ENCODE data around the gene NEK6.

- no peak for TF ChIP-seq POLR2A (IDR thresholded peaks at IDR 0.05; ENCODE audit: extremely low read depth, insufficient read length)
- TF ChIP-seq, protein P1, sequence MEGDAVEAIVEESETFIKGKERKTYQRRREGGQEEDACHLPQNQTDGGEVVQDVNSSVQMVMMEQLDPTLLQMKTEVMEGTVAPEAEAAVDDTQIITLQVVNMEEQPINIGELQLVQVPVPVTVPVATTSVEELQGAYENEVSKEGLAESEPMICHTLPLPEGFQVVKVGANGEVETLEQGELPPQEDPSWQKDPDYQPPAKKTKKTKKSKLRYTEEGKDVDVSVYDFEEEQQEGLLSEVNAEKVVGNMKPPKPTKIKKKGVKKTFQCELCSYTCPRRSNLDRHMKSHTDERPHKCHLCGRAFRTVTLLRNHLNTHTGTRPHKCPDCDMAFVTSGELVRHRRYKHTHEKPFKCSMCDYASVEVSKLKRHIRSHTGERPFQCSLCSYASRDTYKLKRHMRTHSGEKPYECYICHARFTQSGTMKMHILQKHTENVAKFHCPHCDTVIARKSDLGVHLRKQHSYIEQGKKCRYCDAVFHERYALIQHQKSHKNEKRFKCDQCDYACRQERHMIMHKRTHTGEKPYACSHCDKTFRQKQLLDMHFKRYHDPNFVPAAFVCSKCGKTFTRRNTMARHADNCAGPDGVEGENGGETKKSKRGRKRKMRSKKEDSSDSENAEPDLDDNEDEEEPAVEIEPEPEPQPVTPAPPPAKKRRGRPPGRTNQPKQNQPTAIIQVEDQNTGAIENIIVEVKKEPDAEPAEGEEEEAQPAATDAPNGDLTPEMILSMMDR (IDR thresholded peaks at IDR 0.05; ENCODE audit: low read depth, low read length): no peak
- peak; percentile 92 for TF ChIP-seq MAX (IDR thresholded peaks at IDR 0.05; ENCODE audit: low read depth, low read length)
- TF ChIP-seq MYC (IDR thresholded peaks at IDR 0.05; ENCODE audit: low read depth, low read length): peak; percentile 76
These were observed 18.3 kb upstream of the NEK6 start for GRCh38 chr9:124239249-124240073.

All from NB4 (cell line).